WTC11 (cell line): ENCODE measurements around the gene IYD. TPM values are rescaled to one million over a fixed set of nuclear protein-coding genes. Genes with fewer than 3 reads are reported as not detected.

Source experiments
- ATAC-seq: fragments of 200-7000 bp; cut with Tn5 transposase; 2 replicates; pipeline ENCODE4 v1.10.0; 2021; ENCODE audit warnings: mild to moderate bottlenecking, moderate library complexity
- CTCF ChIA-PET: fragments of 300-600 bp; sonication (Branson Sonifier 250); formaldehyde crosslinking; loops from one replicate; lab custom pipeline; 2021; ENCODE audit warnings: antibody characterized with exemption; lab: Charles Lee
- POLR2A ChIA-PET: fragments of 350-600 bp; sonication (Branson Sonifier 250); formaldehyde crosslinking; loops from one replicate; lab custom pipeline; 2021; ENCODE audit warnings: antibody characterized with exemption; lab: Charles Lee
- DNase-seq: peaks from one replicate; pipeline ENCODE4 v3.0.0; 2021; ENCODE audit warnings: low spot score
- H3K27ac Mint-ChIP-seq: 2 replicates; pipeline ENCODE4 v1.8.0; 2021; ENCODE audit warnings: mixed read lengths
- H3K27me3 Mint-ChIP-seq: 2 replicates; pipeline ENCODE4 v1.8.0; 2021; ENCODE audit warnings: low read depth, mild to moderate bottlenecking, moderate library complexity, mixed read lengths
- H3K36me3 Mint-ChIP-seq: 2 replicates; pipeline ENCODE4 v1.8.0; 2021; ENCODE audit warnings: mixed read lengths
- H3K4me1 Mint-ChIP-seq: 2 replicates; pipeline ENCODE4 v1.8.0; 2022; ENCODE audit warnings: mixed read lengths
- H3K4me3 Mint-ChIP-seq: 2 replicates; pipeline ENCODE4 v1.8.0; 2021; ENCODE audit warnings: mild to moderate bottlenecking, moderate library complexity, mixed read lengths
- H3K9me3 Mint-ChIP-seq: 2 replicates; pipeline ENCODE4 v1.8.0; 2021; ENCODE audit warnings: mixed read lengths
- ELF4 ChIP-seq: sonication (generic); formaldehyde crosslinking; IDR thresholded peaks from 2 replicates; pipeline ENCODE4 v1.8.1; 2022; ENCODE audit warnings: low read depth, mild to moderate bottlenecking, moderate library complexity, missing genetic modification reagents
- EMX1 ChIP-seq: fragments of 250-450 bp; sonication (Bioruptor Pico); IDR thresholded peaks from 2 replicates; pipeline ENCODE4 v1.8.0; 2021; ENCODE audit warnings: mild to moderate bottlenecking
- ETV6 ChIP-seq: sonication (generic); formaldehyde crosslinking; IDR thresholded peaks from 2 replicates; pipeline ENCODE4 v1.8.1; 2022; ENCODE audit warnings: mild to moderate bottlenecking, missing genetic modification reagents
- FOXK1 ChIP-seq: sonication (generic); formaldehyde crosslinking; IDR thresholded peaks from 2 replicates; pipeline ENCODE4 v1.8.0; 2022; ENCODE audit warnings: mild to moderate bottlenecking, moderate library complexity, missing genetic modification reagents
- HMGA2 ChIP-seq: fragments of 250-450 bp; sonication (Bioruptor Pico); IDR thresholded peaks from 2 replicates; pipeline ENCODE4 v1.4.0; 2021; ENCODE audit warnings: mild to moderate bottlenecking, moderate library complexity
- IRF2 ChIP-seq: sonication (generic); formaldehyde crosslinking; IDR thresholded peaks from 2 replicates; pipeline ENCODE4 v1.8.0; 2022; ENCODE audit warnings: low read depth, missing genetic modification reagents, borderline replicate concordance
- JUN ChIP-seq: sonication (generic); formaldehyde crosslinking; IDR thresholded peaks from 2 replicates; pipeline ENCODE4 v1.8.0; 2023; ENCODE audit warnings: mild to moderate bottlenecking, missing genetic modification reagents
- TEAD4 ChIP-seq: sonication (generic); formaldehyde crosslinking; IDR thresholded peaks from 2 replicates; pipeline ENCODE4 v1.8.0; 2022; ENCODE audit warnings: mild to moderate bottlenecking, missing genetic modification reagents
- TP53 ChIP-seq: sonication (generic); formaldehyde crosslinking; IDR thresholded peaks from 2 replicates; pipeline ENCODE4 v1.8.1; 2023; ENCODE audit warnings: mild to moderate bottlenecking, missing genetic modification reagents
- ZNF121 ChIP-seq: sonication (generic); formaldehyde crosslinking; IDR thresholded peaks from 2 replicates; pipeline ENCODE4 v1.8.0; 2023; ENCODE audit warnings: missing genetic modification reagents
- ZNF317 ChIP-seq: sonication (generic); formaldehyde crosslinking; IDR thresholded peaks from 2 replicates; pipeline ENCODE4 v1.8.1; 2023; ENCODE audit warnings: low read depth, mild to moderate bottlenecking, moderate library complexity, missing genetic modification reagents, borderline replicate concordance
- ZNF396 ChIP-seq: fragments of 250-450 bp; sonication (Bioruptor Pico); IDR thresholded peaks from 2 replicates; pipeline ENCODE4 v1.8.0; 2021; ENCODE audit warnings: mild to moderate bottlenecking, moderate library complexity, borderline replicate concordance
- total RNA-seq: library from RNA; stranded (reverse); gene quantifications from 3 replicates; pipeline ENCODE4 v1.2.3, GENCODE V29; 2021
- TF ChIP-seq, protein P1 (sequence below): sonication (generic); formaldehyde crosslinking; IDR thresholded peaks from 2 replicates; pipeline ENCODE4 v1.8.1; 2022; ENCODE audit warnings: mild to moderate bottlenecking, moderate library complexity, missing genetic modification reagents
- TF ChIP-seq, protein P2 (sequence below): fragments of 200-600 bp; IDR thresholded peaks from 2 replicates; pipeline ENCODE4 v1.8.0; 2022; ENCODE audit warnings: antibody characterized with exemption
- TF ChIP-seq, protein P3 (sequence below): sonication (generic); formaldehyde crosslinking; IDR thresholded peaks from 2 replicates; pipeline ENCODE4 v1.8.1; 2023; ENCODE audit warnings: mild to moderate bottlenecking, missing genetic modification reagents, moderate library complexity
- TF ChIP-seq, protein P4 (sequence below): sonication (generic); formaldehyde crosslinking; IDR thresholded peaks from 2 replicates; pipeline ENCODE4 v1.8.0; 2022; ENCODE audit warnings: missing genetic modification reagents
- TF ChIP-seq, protein P5 (sequence below): fragments of 250-450 bp; sonication (Bioruptor Pico); IDR thresholded peaks from 2 replicates; pipeline ENCODE4 v1.8.0; 2021; ENCODE audit warnings: mild to moderate bottlenecking
- TF ChIP-seq, protein P6 (sequence below): sonication (generic); formaldehyde crosslinking; IDR thresholded peaks from 2 replicates; pipeline ENCODE4 v1.8.1; 2023; ENCODE audit warnings: mild to moderate bottlenecking, moderate library complexity, missing genetic modification reagents

IYD gene
- total RNA-seq, 1 experiment from 2014 or later: not detected

DNA sequence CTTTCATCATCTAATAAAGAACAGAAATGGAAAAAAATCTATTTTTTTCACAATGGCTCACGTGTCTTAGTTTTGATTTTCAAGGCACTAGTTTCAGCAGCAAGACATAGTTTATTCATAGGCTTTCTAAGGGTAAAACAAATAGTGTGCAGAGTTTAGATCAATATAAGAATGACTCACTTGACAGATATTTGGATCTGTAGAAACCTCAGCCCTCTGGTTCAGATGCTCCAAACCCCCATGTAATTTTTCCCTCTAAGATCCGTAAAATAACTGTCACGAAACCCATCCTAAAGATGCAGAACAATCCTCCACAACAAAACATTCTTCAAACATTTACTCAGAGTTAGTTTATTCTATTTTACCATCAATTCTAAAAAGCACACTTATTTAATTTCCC is 43.4 kb downstream of the IYD start:
- H3K27me3 Mint-ChIP-seq: no peaks in the 10 kb centered on the region; the same call in 1 of the 2 replicates
- no peak for TF ChIP-seq EMX1
- TF ChIP-seq, protein P1, sequence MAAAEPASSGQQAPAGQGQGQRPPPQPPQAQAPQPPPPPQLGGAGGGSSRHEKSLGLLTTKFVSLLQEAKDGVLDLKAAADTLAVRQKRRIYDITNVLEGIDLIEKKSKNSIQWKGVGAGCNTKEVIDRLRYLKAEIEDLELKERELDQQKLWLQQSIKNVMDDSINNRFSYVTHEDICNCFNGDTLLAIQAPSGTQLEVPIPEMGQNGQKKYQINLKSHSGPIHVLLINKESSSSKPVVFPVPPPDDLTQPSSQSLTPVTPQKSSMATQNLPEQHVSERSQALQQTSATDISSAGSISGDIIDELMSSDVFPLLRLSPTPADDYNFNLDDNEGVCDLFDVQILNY: no peak
- no peak for TF ChIP-seq JUN (CRISPR knock-in tag)
- TF ChIP-seq, protein P2, sequence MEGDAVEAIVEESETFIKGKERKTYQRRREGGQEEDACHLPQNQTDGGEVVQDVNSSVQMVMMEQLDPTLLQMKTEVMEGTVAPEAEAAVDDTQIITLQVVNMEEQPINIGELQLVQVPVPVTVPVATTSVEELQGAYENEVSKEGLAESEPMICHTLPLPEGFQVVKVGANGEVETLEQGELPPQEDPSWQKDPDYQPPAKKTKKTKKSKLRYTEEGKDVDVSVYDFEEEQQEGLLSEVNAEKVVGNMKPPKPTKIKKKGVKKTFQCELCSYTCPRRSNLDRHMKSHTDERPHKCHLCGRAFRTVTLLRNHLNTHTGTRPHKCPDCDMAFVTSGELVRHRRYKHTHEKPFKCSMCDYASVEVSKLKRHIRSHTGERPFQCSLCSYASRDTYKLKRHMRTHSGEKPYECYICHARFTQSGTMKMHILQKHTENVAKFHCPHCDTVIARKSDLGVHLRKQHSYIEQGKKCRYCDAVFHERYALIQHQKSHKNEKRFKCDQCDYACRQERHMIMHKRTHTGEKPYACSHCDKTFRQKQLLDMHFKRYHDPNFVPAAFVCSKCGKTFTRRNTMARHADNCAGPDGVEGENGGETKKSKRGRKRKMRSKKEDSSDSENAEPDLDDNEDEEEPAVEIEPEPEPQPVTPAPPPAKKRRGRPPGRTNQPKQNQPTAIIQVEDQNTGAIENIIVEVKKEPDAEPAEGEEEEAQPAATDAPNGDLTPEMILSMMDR: no peak
- no peak for TF ChIP-seq FOXK1 (CRISPR knock-in tag)
- TF ChIP-seq IRF2: no peak
- no peak for TF ChIP-seq ETV6 (CRISPR knock-in tag)
- no peak for TF ChIP-seq ZNF396 (CRISPR knock-in tag)
- TF ChIP-seq HMGA2 (CRISPR knock-in tag): no peak
- no peak for TF ChIP-seq ELF4 (CRISPR knock-in tag)
- no peak for TF ChIP-seq ZNF121 (CRISPR knock-in tag)
- TF ChIP-seq, protein P3, sequence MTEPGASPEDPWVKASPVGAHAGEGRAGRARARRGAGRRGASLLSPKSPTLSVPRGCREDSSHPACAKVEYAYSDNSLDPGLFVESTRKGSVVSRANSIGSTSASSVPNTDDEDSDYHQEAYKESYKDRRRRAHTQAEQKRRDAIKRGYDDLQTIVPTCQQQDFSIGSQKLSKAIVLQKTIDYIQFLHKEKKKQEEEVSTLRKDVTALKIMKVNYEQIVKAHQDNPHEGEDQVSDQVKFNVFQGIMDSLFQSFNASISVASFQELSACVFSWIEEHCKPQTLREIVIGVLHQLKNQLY (CRISPR knock-in tag): no peak
- TF ChIP-seq TEAD4: no peak
- TF ChIP-seq ZNF317 (CRISPR knock-in tag): no peak
- TF ChIP-seq, protein P4, sequence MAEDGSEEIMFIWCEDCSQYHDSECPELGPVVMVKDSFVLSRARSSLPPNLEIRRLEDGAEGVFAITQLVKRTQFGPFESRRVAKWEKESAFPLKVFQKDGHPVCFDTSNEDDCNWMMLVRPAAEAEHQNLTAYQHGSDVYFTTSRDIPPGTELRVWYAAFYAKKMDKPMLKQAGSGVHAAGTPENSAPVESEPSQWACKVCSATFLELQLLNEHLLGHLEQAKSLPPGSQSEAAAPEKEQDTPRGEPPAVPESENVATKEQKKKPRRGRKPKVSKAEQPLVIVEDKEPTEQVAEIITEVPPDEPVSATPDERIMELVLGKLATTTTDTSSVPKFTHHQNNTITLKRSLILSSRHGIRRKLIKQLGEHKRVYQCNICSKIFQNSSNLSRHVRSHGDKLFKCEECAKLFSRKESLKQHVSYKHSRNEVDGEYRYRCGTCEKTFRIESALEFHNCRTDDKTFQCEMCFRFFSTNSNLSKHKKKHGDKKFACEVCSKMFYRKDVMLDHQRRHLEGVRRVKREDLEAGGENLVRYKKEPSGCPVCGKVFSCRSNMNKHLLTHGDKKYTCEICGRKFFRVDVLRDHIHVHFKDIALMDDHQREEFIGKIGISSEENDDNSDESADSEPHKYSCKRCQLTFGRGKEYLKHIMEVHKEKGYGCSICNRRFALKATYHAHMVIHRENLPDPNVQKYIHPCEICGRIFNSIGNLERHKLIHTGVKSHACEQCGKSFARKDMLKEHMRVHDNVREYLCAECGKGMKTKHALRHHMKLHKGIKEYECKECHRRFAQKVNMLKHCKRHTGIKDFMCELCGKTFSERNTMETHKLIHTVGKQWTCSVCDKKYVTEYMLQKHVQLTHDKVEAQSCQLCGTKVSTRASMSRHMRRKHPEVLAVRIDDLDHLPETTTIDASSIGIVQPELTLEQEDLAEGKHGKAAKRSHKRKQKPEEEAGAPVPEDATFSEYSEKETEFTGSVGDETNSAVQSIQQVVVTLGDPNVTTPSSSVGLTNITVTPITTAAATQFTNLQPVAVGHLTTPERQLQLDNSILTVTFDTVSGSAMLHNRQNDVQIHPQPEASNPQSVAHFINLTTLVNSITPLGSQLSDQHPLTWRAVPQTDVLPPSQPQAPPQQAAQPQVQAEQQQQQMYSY (CRISPR knock-in tag): no peak
- TF ChIP-seq, protein P5, sequence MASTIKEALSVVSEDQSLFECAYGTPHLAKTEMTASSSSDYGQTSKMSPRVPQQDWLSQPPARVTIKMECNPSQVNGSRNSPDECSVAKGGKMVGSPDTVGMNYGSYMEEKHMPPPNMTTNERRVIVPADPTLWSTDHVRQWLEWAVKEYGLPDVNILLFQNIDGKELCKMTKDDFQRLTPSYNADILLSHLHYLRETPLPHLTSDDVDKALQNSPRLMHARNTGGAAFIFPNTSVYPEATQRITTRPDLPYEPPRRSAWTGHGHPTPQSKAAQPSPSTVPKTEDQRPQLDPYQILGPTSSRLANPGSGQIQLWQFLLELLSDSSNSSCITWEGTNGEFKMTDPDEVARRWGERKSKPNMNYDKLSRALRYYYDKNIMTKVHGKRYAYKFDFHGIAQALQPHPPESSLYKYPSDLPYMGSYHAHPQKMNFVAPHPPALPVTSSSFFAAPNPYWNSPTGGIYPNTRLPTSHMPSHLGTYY (CRISPR knock-in tag): no peak
- no peak for TF ChIP-seq TP53 (CRISPR knock-in tag)
- TF ChIP-seq, protein P6, sequence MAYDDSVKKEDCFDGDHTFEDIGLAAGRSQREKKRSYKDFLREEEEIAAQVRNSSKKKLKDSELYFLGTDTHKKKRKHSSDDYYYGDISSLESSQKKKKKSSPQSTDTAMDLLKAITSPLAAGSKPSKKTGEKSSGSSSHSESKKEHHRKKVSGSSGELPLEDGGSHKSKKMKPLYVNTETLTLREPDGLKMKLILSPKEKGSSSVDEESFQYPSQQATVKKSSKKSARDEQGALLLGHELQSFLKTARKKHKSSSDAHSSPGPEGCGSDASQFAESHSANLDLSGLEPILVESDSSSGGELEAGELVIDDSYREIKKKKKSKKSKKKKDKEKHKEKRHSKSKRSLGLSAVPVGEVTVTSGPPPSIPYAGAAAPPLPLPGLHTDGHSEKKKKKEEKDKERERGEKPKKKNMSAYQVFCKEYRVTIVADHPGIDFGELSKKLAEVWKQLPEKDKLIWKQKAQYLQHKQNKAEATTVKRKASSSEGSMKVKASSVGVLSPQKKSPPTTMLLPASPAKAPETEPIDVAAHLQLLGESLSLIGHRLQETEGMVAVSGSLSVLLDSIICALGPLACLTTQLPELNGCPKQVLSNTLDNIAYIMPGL (CRISPR knock-in tag): no peak
- 0 out of 2 replicates have a peak, but pooled peaks cover 2% of the 10 kb centered on the region for H3K36me3 Mint-ChIP-seq
- no peak for ATAC-seq
- CTCF ChIA-PET: no interaction called here
- peaks cover 11% of the 10 kb centered on the region for H3K9me3 Mint-ChIP-seq
- H3K4me3 Mint-ChIP-seq: no peak overlapping the region
- POLR2A ChIA-PET: no interaction called here
- H3K27ac Mint-ChIP-seq: no peak overlapping the region
- no peaks in the 10 kb centered on the region for H3K4me1 Mint-ChIP-seq
- DNase-seq: no peak
